Activated naive CD8-positive, alpha-beta T cell treated with anti-CD3 and anti-CD28 coated beads for 36 hours (primary cell): ENCODE results near the gene SLCO1B3. TPM values are rescaled to one million over a fixed set of nuclear protein-coding genes. Genes with fewer than 3 reads are reported as not detected.
"Not testable (repeated sequence)": the region's sequence is repeated elsewhere in the genome, so short reads cannot be mapped to it uniquely, and the experiment has no call there.

Experiments
- DNase-seq: peaks from one replicate; pipeline ENCODE4 v3.0.0; 2021
- H3K27ac Mint-ChIP-seq: one replicate; pipeline ENCODE4 v1.8.0; 2022; ENCODE audit warnings: mild to moderate bottlenecking, moderate library complexity, mixed read lengths
- H3K27me3 Mint-ChIP-seq: one replicate; pipeline ENCODE4 v1.8.0; 2022; ENCODE audit warnings: mild to moderate bottlenecking, mixed read lengths
- H3K36me3 Mint-ChIP-seq: one replicate; pipeline ENCODE4 v1.8.0; 2021; ENCODE audit warnings: mild to moderate bottlenecking, mixed read lengths
- H3K4me1 Mint-ChIP-seq: one replicate; pipeline ENCODE4 v1.8.0; 2021; ENCODE audit warnings: mixed read lengths
- H3K4me3 Mint-ChIP-seq: one replicate; pipeline ENCODE4 v1.8.0; 2022; ENCODE audit warnings: mild to moderate bottlenecking, moderate library complexity, mixed read lengths
- H3K9me3 Mint-ChIP-seq: one replicate; pipeline ENCODE4 v1.8.0; 2022; ENCODE audit warnings: mixed read lengths
- total RNA-seq, 2 experiments: library from RNA; stranded (reverse); gene quantifications; one replicate each; pipeline ENCODE4 v1.2.3, GENCODE V29; 2021

The SLCO1B3 gene
- not detected for total RNA-seq

- H3K4me1 Mint-ChIP-seq: no peaks in the 10 kb centered on the region
- H3K4me3 Mint-ChIP-seq: no peak within 1 kb of the TSS
- no peaks in the 10 kb centered on the region for H3K36me3 Mint-ChIP-seq
- no peak within 1 kb of the TSS for H3K27ac Mint-ChIP-seq
- H3K27me3 Mint-ChIP-seq: no peaks in the 10 kb centered on the region
- DNase-seq: no peak
- peaks cover 2% of the 10 kb centered on the region for H3K9me3 Mint-ChIP-seq
Measured at GRCh38 chr12:20810487-20810886, at the start of gene SLCO1B3. Gene SLCO1B3, plus strand, starts transcription at chr12:20810705. Its CDS starts 5,034 bp downstream, at chr12:20815739.

- Mint-ChIP-seq H3K36me3 (no peaks in the 10 kb centered on the region), H3K27me3 (no peaks in the 10 kb centered on the region), H3K27ac (no peak overlapping the region), H3K9me3 (peaks cover 3% of the 10 kb centered on the region), H3K4me3 (no peak overlapping the region), H3K4me1 (no peaks in the 10 kb centered on the region)
- no peak for DNase-seq
Measured at GRCh38 chr12:20777420-20777819, 33.1 kb upstream of the SLCO1B3 start.

- no peaks in the 10 kb centered on the region for H3K27me3 Mint-ChIP-seq
- H3K4me3 Mint-ChIP-seq: no peak overlapping the region
- H3K36me3 Mint-ChIP-seq: no peaks in the 10 kb centered on the region
- no peaks in the 10 kb centered on the region for H3K4me1 Mint-ChIP-seq
- no peak for DNase-seq
- H3K9me3 Mint-ChIP-seq: peaks cover 3% of the 10 kb centered on the region
- no peak overlapping the region for H3K27ac Mint-ChIP-seq
Measured at GRCh38 chr12:20778969-20779368, 31.5 kb upstream of the SLCO1B3 start.

- not testable (repeated sequence) for H3K27me3 Mint-ChIP-seq, H3K4me1 Mint-ChIP-seq, H3K9me3 Mint-ChIP-seq, H3K36me3 Mint-ChIP-seq, H3K27ac Mint-ChIP-seq, H3K4me3 Mint-ChIP-seq, DNase-seq
Measured at GRCh38 chr12:20779971-20780370, 30.5 kb upstream of the SLCO1B3 start.

- not testable (repeated sequence) for H3K27ac Mint-ChIP-seq, DNase-seq, H3K27me3 Mint-ChIP-seq, H3K4me1 Mint-ChIP-seq, H3K9me3 Mint-ChIP-seq, H3K4me3 Mint-ChIP-seq, H3K36me3 Mint-ChIP-seq
Measured at GRCh38 chr12:20783796-20784357, 26.6 kb upstream of the SLCO1B3 start.

- Mint-ChIP-seq H3K4me3 (no peak overlapping the region), H3K36me3 (no peaks in the 10 kb centered on the region), H3K9me3 (peaks cover 1% of the 10 kb centered on the region), H3K4me1 (no peaks in the 10 kb centered on the region), H3K27ac (no peak overlapping the region), H3K27me3 (peaks cover 4% of the 10 kb centered on the region)
- DNase-seq: no peak
Measured at GRCh38 chr12:20792971-20793370, 17.5 kb upstream of the SLCO1B3 start.

GRCh38 chr12:20798554-20798953 lies 12.0 kb upstream of the SLCO1B3 start:
- H3K27me3 Mint-ChIP-seq: peaks cover 4% of the 10 kb centered on the region
- no peak overlapping the region for H3K4me3 Mint-ChIP-seq
- H3K27ac Mint-ChIP-seq: no peak overlapping the region
- no peaks in the 10 kb centered on the region for H3K9me3 Mint-ChIP-seq
- H3K4me1 Mint-ChIP-seq: no peaks in the 10 kb centered on the region
- DNase-seq: no peak
- H3K36me3 Mint-ChIP-seq: no peaks in the 10 kb centered on the region

- Mint-ChIP-seq H3K27ac (no peak overlapping the region), H3K4me1 (no peaks in the 10 kb centered on the region), H3K9me3 (no peaks in the 10 kb centered on the region), H3K36me3 (no peaks in the 10 kb centered on the region), H3K4me3 (no peak overlapping the region), H3K27me3 (peaks cover 4% of the 10 kb centered on the region)
- no peak for DNase-seq
Measured at GRCh38 chr12:20800160-20800559, 10.3 kb upstream of the SLCO1B3 start.

- Mint-ChIP-seq H3K9me3 (no peaks in the 10 kb centered on the region), H3K27ac (no peak overlapping the region), H3K27me3 (peaks cover 4% of the 10 kb centered on the region)
Measured at GRCh38 chr12:20801035-20801434, 9.5 kb upstream of the SLCO1B3 start.

GRCh38 chr12:20805921-20806320 lies 4.6 kb upstream of the SLCO1B3 start:
- Mint-ChIP-seq H3K27me3 (no peaks in the 10 kb centered on the region), H3K4me3 (no peak overlapping the region)

More at GRCh38 chr12:20801035-20801434, 9.5 kb upstream of the SLCO1B3 start:
- Mint-ChIP-seq H3K4me1 (no peaks in the 10 kb centered on the region), H3K36me3 (no peaks in the 10 kb centered on the region), H3K4me3 (no peak overlapping the region)
- no peak for DNase-seq

GRCh38 chr12:20807192-20808080 lies 3.1 kb upstream of the SLCO1B3 start:
- H3K27ac Mint-ChIP-seq: no peak overlapping the region
- DNase-seq: no peak
- no peak overlapping the region for H3K4me3 Mint-ChIP-seq
- H3K9me3 Mint-ChIP-seq: peaks cover 2% of the 10 kb centered on the region
- H3K36me3 Mint-ChIP-seq: no peaks in the 10 kb centered on the region
- no peaks in the 10 kb centered on the region for H3K27me3 Mint-ChIP-seq
- H3K4me1 Mint-ChIP-seq: no peaks in the 10 kb centered on the region

More at GRCh38 chr12:20805921-20806320, 4.6 kb upstream of the SLCO1B3 start:
- no peak overlapping the region for H3K27ac Mint-ChIP-seq
- no peak for DNase-seq
- no peaks in the 10 kb centered on the region for H3K36me3 Mint-ChIP-seq
- peaks cover 2% of the 10 kb centered on the region for H3K9me3 Mint-ChIP-seq
- H3K4me1 Mint-ChIP-seq: no peaks in the 10 kb centered on the region

GRCh38 chr12:20808521-20808920 lies 2.0 kb upstream of the SLCO1B3 start:
- DNase-seq: no peak
- Mint-ChIP-seq H3K27me3 (no peaks in the 10 kb centered on the region), H3K9me3 (peaks cover 2% of the 10 kb centered on the region), H3K4me3 (no peak overlapping the region), H3K4me1 (no peaks in the 10 kb centered on the region), H3K36me3 (no peaks in the 10 kb centered on the region), H3K27ac (no peak overlapping the region)

GRCh38 chr12:20815574-20815973 lies 5.1 kb downstream of the SLCO1B3 start:
- DNase-seq: no peak
- Mint-ChIP-seq H3K9me3 (peaks cover 2% of the 10 kb centered on the region), H3K4me1 (no peaks in the 10 kb centered on the region), H3K36me3 (no peaks in the 10 kb centered on the region), H3K27me3 (no peaks in the 10 kb centered on the region), H3K4me3 (no peak overlapping the region), H3K27ac (no peak overlapping the region)

GRCh38 chr12:20822415-20822814 lies 11.9 kb downstream of the SLCO1B3 start:
- Mint-ChIP-seq H3K9me3 (no peaks in the 10 kb centered on the region), H3K4me1 (no peaks in the 10 kb centered on the region), H3K4me3 (no peak overlapping the region), H3K36me3 (no peaks in the 10 kb centered on the region), H3K27me3 (no peaks in the 10 kb centered on the region), H3K27ac (no peak overlapping the region)
- DNase-seq: no peak

GRCh38 chr12:20822925-20823324 lies 12.4 kb downstream of the SLCO1B3 start:
- H3K27me3 Mint-ChIP-seq: no peaks in the 10 kb centered on the region
- no peak overlapping the region for H3K27ac Mint-ChIP-seq
- no peaks in the 10 kb centered on the region for H3K36me3 Mint-ChIP-seq
- H3K4me3 Mint-ChIP-seq: no peak overlapping the region
- DNase-seq: no peak
- H3K4me1 Mint-ChIP-seq: no peaks in the 10 kb centered on the region
- H3K9me3 Mint-ChIP-seq: no peaks in the 10 kb centered on the region

- no peaks in the 10 kb centered on the region for H3K4me1 Mint-ChIP-seq
- no peaks in the 10 kb centered on the region for H3K27me3 Mint-ChIP-seq
Measured at GRCh38 chr12:20829919-20830318, 19.4 kb downstream of the SLCO1B3 start.

More at GRCh38 chr12:20829919-20830318, 19.4 kb downstream of the SLCO1B3 start:
- Mint-ChIP-seq H3K4me3 (no peak overlapping the region), H3K9me3 (no peaks in the 10 kb centered on the region), H3K36me3 (no peaks in the 10 kb centered on the region), H3K27ac (no peak overlapping the region)
- DNase-seq: no peak
